Right ventricle myocardium superior (tissue), 1 donor: ENCODE data around the gene ALDH18A1. TPM values are rescaled to one million over a fixed set of nuclear protein-coding genes. Genes with fewer than 3 reads are reported as not detected.

ENCODE experiments used
- ATAC-seq: fragments of 200-7000 bp; cut with Tn5 transposase; one replicate; pipeline ENCODE4 v1.9.1; 2020; ENCODE audit warnings: mild to moderate bottlenecking; ENCODE audit not compliant: poor library complexity
- DNase-seq: peaks from one replicate; pipeline ENCODE4 v3.0.0-alpha.2; 2020
- intact Hi-C: fragments of 100-400 bp; cut with DNase I; formaldehyde crosslinking; loops from one replicate; pipeline ENCODE4 v1.11.2; 2022
- total RNA-seq: library from RNA; stranded (reverse); fragmentation: NEBNext Ultra II Directional; extraction: Animal tissue kit (Norgen Biotek cat#: 25700); gene quantifications from one replicate; pipeline ENCODE4 v1.2.1, GENCODE V29; 2021
- donor health status: DM: no; HTN: yes; CAD: no; lungs with severe emphysema.

ALDH18A1 gene
- total RNA-seq, 1 donor from 2014 or later, result 9.7 TPM

- ATAC-seq (no peak), DNase-seq (no peak)
- intact Hi-C loops, result no loop called here
These were observed 51.9 kb downstream of the ALDH18A1 start for GRCh38 chr10:95604630-95605029.

GRCh38 chr10:95602382-95602781 is 54.1 kb downstream of the ALDH18A1 start:
- ATAC-seq (no peak), DNase-seq (no peak)
- intact Hi-C loops, result no loop called here

GRCh38 chr10:95601116-95601719 is 55.3 kb downstream of the ALDH18A1 start:
- ATAC-seq (peak; percentile 93), DNase-seq (peak; percentile 81)
- intact Hi-C loops, result loop anchor here (2.0 kb wide), 2 partner anchors 170 to 226 kb away; no protein-coding TSS in a partner anchor

GRCh38 chr10:95600158-95600557 is 56.4 kb downstream of the ALDH18A1 start:
- ATAC-seq (no peak), DNase-seq (no peak)
- intact Hi-C loops, result loop anchor here (2.0 kb wide), 2 partner anchors 169 to 225 kb away; no protein-coding TSS in a partner anchor

GRCh38 chr10:95597788-95598187 is 58.7 kb downstream of the ALDH18A1 start:
- intact Hi-C loops, result no loop called here
- DNase-seq (no peak), ATAC-seq (no peak)

- ATAC-seq, result no peak
- DNase-seq, result no peak
- intact Hi-C loops, result no loop called here
These were observed 68.5 kb downstream of the ALDH18A1 start for GRCh38 chr10:95588025-95588424.

GRCh38 chr10:95579835-95580535 is 76.5 kb downstream of the ALDH18A1 start:
- no peak for ATAC-seq
- no peak for DNase-seq
- intact Hi-C loops, result no loop called here

GRCh38 chr10:95579292-95579691 is 77.2 kb downstream of the ALDH18A1 start:
- no peak for DNase-seq
- intact Hi-C loops, result no loop called here
- no peak for ATAC-seq

- ATAC-seq (no peak), DNase-seq (no peak)
- intact Hi-C loops, result no loop called here
These were observed 77.9 kb downstream of the ALDH18A1 start for GRCh38 chr10:95578619-95579018.

- DNase-seq, result no peak
- ATAC-seq, result peak; percentile 54
- intact Hi-C loops, result no loop called here
These were observed 81.7 kb downstream of the ALDH18A1 start for GRCh38 chr10:95574649-95575365.

- DNase-seq (no peak), ATAC-seq (peak; percentile 61)
- intact Hi-C loops, result no loop called here
These were observed 82.4 kb downstream of the ALDH18A1 start for GRCh38 chr10:95573964-95574604.

- intact Hi-C loops, result no loop called here
- ATAC-seq, result no peak
- no peak for DNase-seq
These were observed 83.0 kb downstream of the ALDH18A1 start for GRCh38 chr10:95573527-95573926.

GRCh38 chr10:95572131-95572820 is 84.2 kb downstream of the ALDH18A1 start:
- no peak for ATAC-seq
- intact Hi-C loops, result no loop called here
- no peak for DNase-seq

- intact Hi-C loops, result no loop called here
- no peak for ATAC-seq
- no peak for DNase-seq
These were observed 85.1 kb downstream of the ALDH18A1 start for GRCh38 chr10:95571390-95571789.

GRCh38 chr10:95569368-95569767 is 87.1 kb downstream of the ALDH18A1 start:
- intact Hi-C loops, result no loop called here

GRCh38 chr10:95567903-95568630 is 88.4 kb downstream of the ALDH18A1 start:
- intact Hi-C loops, result no loop called here
- DNase-seq (no peak), ATAC-seq (no peak)

More at GRCh38 chr10:95569368-95569767, 87.1 kb downstream of the ALDH18A1 start:
- DNase-seq (no peak), ATAC-seq (no peak)

GRCh38 chr10:95566136-95566535 is 90.4 kb downstream of the ALDH18A1 start:
- DNase-seq (no peak), ATAC-seq (no peak)
- intact Hi-C loops, result no loop called here

- ATAC-seq (no peak), DNase-seq (no peak)
- intact Hi-C loops, result no loop called here
These were observed 91.2 kb downstream of the ALDH18A1 start for GRCh38 chr10:95565336-95565735.
